WTC11 (cell line): ENCODE measurements around the gene OSM. TPM values are rescaled to one million over a fixed set of nuclear protein-coding genes. Genes with fewer than 3 reads are reported as not detected.

Source experiments
- ATAC-seq: fragments of 200-7000 bp; cut with Tn5 transposase; 2 replicates; pipeline ENCODE4 v1.10.0; 2021; ENCODE audit warnings: mild to moderate bottlenecking, moderate library complexity
- CTCF ChIA-PET: fragments of 300-600 bp; sonication (Branson Sonifier 250); formaldehyde crosslinking; loops from one replicate; lab custom pipeline; 2021; ENCODE audit warnings: antibody characterized with exemption; lab: Charles Lee
- POLR2A ChIA-PET: fragments of 350-600 bp; sonication (Branson Sonifier 250); formaldehyde crosslinking; loops from one replicate; lab custom pipeline; 2021; ENCODE audit warnings: antibody characterized with exemption; lab: Charles Lee
- DNase-seq: peaks from one replicate; pipeline ENCODE4 v3.0.0; 2021; ENCODE audit warnings: low spot score
- H3K27ac Mint-ChIP-seq: 2 replicates; pipeline ENCODE4 v1.8.0; 2021; ENCODE audit warnings: mixed read lengths
- H3K27me3 Mint-ChIP-seq: 2 replicates; pipeline ENCODE4 v1.8.0; 2021; ENCODE audit warnings: low read depth, mild to moderate bottlenecking, moderate library complexity, mixed read lengths
- H3K36me3 Mint-ChIP-seq: 2 replicates; pipeline ENCODE4 v1.8.0; 2021; ENCODE audit warnings: mixed read lengths
- H3K4me1 Mint-ChIP-seq: 2 replicates; pipeline ENCODE4 v1.8.0; 2022; ENCODE audit warnings: mixed read lengths
- H3K4me3 Mint-ChIP-seq: 2 replicates; pipeline ENCODE4 v1.8.0; 2021; ENCODE audit warnings: mild to moderate bottlenecking, moderate library complexity, mixed read lengths
- H3K9me3 Mint-ChIP-seq: 2 replicates; pipeline ENCODE4 v1.8.0; 2021; ENCODE audit warnings: mixed read lengths
- GRHL2 ChIP-seq: fragments of 250-450 bp; sonication (Bioruptor Pico); IDR thresholded peaks from 2 replicates; pipeline ENCODE4 v1.8.0; 2022; ENCODE audit warnings: mild to moderate bottlenecking, moderate library complexity; ENCODE audit not compliant: insufficient replicate concordance, severe bottlenecking
- IRF2 ChIP-seq: sonication (generic); formaldehyde crosslinking; IDR thresholded peaks from 2 replicates; pipeline ENCODE4 v1.8.0; 2022; ENCODE audit warnings: low read depth, missing genetic modification reagents, borderline replicate concordance
- MYBL2 ChIP-seq: sonication (generic); formaldehyde crosslinking; IDR thresholded peaks from 2 replicates; pipeline ENCODE4 v1.8.1; 2023; ENCODE audit warnings: mild to moderate bottlenecking, moderate library complexity, missing genetic modification reagents
- NFATC4 ChIP-seq: fragments of 250-450 bp; sonication (Bioruptor Pico); IDR thresholded peaks from 2 replicates; pipeline ENCODE4 v1.9.0; 2021; ENCODE audit warnings: mild to moderate bottlenecking
- NFE2L1 ChIP-seq: sonication (generic); formaldehyde crosslinking; IDR thresholded peaks from 2 replicates; pipeline ENCODE4 v1.8.1; 2023; ENCODE audit warnings: missing genetic modification reagents
- NR3C1 ChIP-seq: sonication (generic); formaldehyde crosslinking; conservative IDR thresholded peaks from 2 replicates; pipeline ENCODE4 v1.8.1; 2023; ENCODE audit warnings: low read depth, mild to moderate bottlenecking, missing genetic modification reagents
- OVOL2 ChIP-seq: fragments of 250-450 bp; sonication (Bioruptor Pico); IDR thresholded peaks from 2 replicates; pipeline ENCODE4 v1.9.0; 2021; ENCODE audit warnings: mild to moderate bottlenecking, borderline replicate concordance
- SP1 ChIP-seq: sonication (generic); formaldehyde crosslinking; conservative IDR thresholded peaks from 2 replicates; pipeline ENCODE4 v1.8.1; 2022; ENCODE audit warnings: missing genetic modification reagents
- TEAD4 ChIP-seq: sonication (generic); formaldehyde crosslinking; IDR thresholded peaks from 2 replicates; pipeline ENCODE4 v1.8.0; 2022; ENCODE audit warnings: mild to moderate bottlenecking, missing genetic modification reagents
- TP53 ChIP-seq: sonication (generic); formaldehyde crosslinking; IDR thresholded peaks from 2 replicates; pipeline ENCODE4 v1.8.1; 2023; ENCODE audit warnings: mild to moderate bottlenecking, missing genetic modification reagents
- ZNF138 ChIP-seq: sonication (generic); formaldehyde crosslinking; conservative IDR thresholded peaks from 2 replicates; pipeline ENCODE4 v1.8.1; 2022; ENCODE audit warnings: mild to moderate bottlenecking, moderate library complexity, missing genetic modification reagents
- ZNF396 ChIP-seq: fragments of 250-450 bp; sonication (Bioruptor Pico); IDR thresholded peaks from 2 replicates; pipeline ENCODE4 v1.8.0; 2021; ENCODE audit warnings: mild to moderate bottlenecking, moderate library complexity, borderline replicate concordance
- ZNF671 ChIP-seq: fragments of 250-450 bp; sonication (Bioruptor Pico); IDR thresholded peaks from 2 replicates; pipeline ENCODE4 v1.8.0; 2021; ENCODE audit warnings: mild to moderate bottlenecking
- total RNA-seq: library from RNA; stranded (reverse); gene quantifications from 3 replicates; pipeline ENCODE4 v1.2.3, GENCODE V29; 2021
- TF ChIP-seq, protein P1 (sequence below): sonication (generic); formaldehyde crosslinking; IDR thresholded peaks from 2 replicates; pipeline ENCODE4 v1.8.1; 2023; ENCODE audit warnings: mild to moderate bottlenecking, missing genetic modification reagents
- TF ChIP-seq, protein P2 (sequence below): sonication (generic); formaldehyde crosslinking; IDR thresholded peaks from 2 replicates; pipeline ENCODE4 v1.8.0; 2023; ENCODE audit warnings: missing genetic modification reagents
- TF ChIP-seq, protein P3 (sequence below): sonication (generic); formaldehyde crosslinking; IDR thresholded peaks from 2 replicates; pipeline ENCODE4 v1.8.0; 2022; ENCODE audit warnings: mild to moderate bottlenecking, missing genetic modification reagents
- TF ChIP-seq, protein P4 (sequence below): fragments of 250-450 bp; sonication (Bioruptor Pico); conservative IDR thresholded peaks from 2 replicates; pipeline ENCODE4 v1.9.0; 2021; ENCODE audit warnings: mild to moderate bottlenecking
- TF ChIP-seq, protein P5 (sequence below): sonication (generic); formaldehyde crosslinking; IDR thresholded peaks from 2 replicates; pipeline ENCODE4 v1.8.1; 2022; ENCODE audit warnings: mild to moderate bottlenecking, moderate library complexity, missing genetic modification reagents
- TF ChIP-seq, protein P6 (sequence below): fragments of 250-450 bp; sonication (Bioruptor Pico); IDR thresholded peaks from 2 replicates; pipeline ENCODE4 v1.8.0; 2021; ENCODE audit warnings: mild to moderate bottlenecking
- TF ChIP-seq, protein P7 (sequence below): sonication (generic); formaldehyde crosslinking; IDR thresholded peaks from 2 replicates; pipeline ENCODE4 v1.8.0; 2023; ENCODE audit warnings: mild to moderate bottlenecking, missing genetic modification reagents

OSM gene
- total RNA-seq, 1 experiment from 2014 or later, result not detected

DNA sequence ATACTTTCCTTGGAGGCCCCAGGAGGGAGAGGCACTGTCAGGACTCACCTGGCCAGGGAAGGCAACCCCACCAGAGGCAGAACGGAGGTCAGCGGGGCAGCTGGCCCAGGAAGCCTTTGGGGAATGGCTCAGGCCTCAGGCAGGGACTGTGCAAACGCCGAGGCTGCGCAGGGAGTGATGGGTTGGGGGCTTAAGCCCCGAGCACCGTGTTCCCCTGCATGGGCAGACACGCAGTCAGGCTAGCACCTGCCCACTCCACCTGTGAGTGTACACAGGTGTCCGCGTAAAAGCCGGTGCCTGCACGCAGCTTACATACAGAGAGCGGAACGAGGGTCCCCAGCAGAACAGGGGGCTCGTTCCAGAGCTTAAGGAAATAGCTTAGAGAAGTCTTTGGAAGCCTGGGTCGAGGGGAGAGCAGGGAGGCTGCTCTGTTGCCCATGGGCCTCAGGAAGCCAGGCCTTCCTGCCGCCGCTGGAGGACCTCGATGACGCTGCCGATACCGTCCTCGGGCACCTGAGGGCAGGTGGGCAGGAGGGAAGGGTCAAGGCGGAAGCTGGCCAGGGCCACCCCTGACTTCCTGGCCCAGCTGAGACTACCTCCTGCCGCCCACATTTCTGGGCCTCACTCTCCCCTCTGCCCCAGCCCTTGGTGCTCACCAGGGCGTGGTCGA is 18.7 kb upstream of the OSM start:
- H3K27me3 Mint-ChIP-seq, result peaks cover 3% of the 10 kb centered on the region

More for the DNA sequence above, 18.7 kb upstream of the OSM start:
- Mint-ChIP-seq H3K36me3 (no peaks in the 10 kb centered on the region), H3K9me3 (no peaks in the 10 kb centered on the region), H3K27ac (no peak overlapping the region), H3K4me1 (peaks cover 9% of the 10 kb centered on the region), H3K4me3 (no peak overlapping the region)
- ChIA-PET POLR2A (no interaction called here), CTCF (interaction anchor here (1.2 to 3.6 kb wide), 2 partner anchors 22 to 42 kb away, joined by 7 to 25 read pairs; partner anchors contain the start of gene TBC1D10A)
- DNase-seq, result no peak
- TF ChIP-seq, protein P1, sequence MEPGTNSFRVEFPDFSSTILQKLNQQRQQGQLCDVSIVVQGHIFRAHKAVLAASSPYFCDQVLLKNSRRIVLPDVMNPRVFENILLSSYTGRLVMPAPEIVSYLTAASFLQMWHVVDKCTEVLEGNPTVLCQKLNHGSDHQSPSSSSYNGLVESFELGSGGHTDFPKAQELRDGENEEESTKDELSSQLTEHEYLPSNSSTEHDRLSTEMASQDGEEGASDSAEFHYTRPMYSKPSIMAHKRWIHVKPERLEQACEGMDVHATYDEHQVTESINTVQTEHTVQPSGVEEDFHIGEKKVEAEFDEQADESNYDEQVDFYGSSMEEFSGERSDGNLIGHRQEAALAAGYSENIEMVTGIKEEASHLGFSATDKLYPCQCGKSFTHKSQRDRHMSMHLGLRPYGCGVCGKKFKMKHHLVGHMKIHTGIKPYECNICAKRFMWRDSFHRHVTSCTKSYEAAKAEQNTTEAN, result no peak
- TF ChIP-seq ZNF138 (CRISPR knock-in tag) (no peak), MYBL2 (CRISPR knock-in tag) (no peak), NR3C1 (no peak), TEAD4 (CRISPR knock-in tag) (no peak), OVOL2 (CRISPR knock-in tag) (no peak), NFATC4 (CRISPR knock-in tag) (no peak), ZNF671 (CRISPR knock-in tag) (no peak), TP53 (CRISPR knock-in tag) (no peak), SP1 (CRISPR knock-in tag) (no peak), GRHL2 (no peak), ZNF396 (CRISPR knock-in tag) (no peak), IRF2 (no peak), NFE2L1 (CRISPR knock-in tag) (no peak)
- TF ChIP-seq, protein P2, sequence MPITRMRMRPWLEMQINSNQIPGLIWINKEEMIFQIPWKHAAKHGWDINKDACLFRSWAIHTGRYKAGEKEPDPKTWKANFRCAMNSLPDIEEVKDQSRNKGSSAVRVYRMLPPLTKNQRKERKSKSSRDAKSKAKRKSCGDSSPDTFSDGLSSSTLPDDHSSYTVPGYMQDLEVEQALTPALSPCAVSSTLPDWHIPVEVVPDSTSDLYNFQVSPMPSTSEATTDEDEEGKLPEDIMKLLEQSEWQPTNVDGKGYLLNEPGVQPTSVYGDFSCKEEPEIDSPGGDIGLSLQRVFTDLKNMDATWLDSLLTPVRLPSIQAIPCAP (CRISPR knock-in tag), result no peak
- TF ChIP-seq, protein P3, sequence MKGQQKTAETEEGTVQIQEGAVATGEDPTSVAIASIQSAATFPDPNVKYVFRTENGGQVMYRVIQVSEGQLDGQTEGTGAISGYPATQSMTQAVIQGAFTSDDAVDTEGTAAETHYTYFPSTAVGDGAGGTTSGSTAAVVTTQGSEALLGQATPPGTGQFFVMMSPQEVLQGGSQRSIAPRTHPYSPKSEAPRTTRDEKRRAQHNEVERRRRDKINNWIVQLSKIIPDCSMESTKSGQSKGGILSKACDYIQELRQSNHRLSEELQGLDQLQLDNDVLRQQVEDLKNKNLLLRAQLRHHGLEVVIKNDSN (CRISPR knock-in tag), result no peak
- TF ChIP-seq, protein P4, sequence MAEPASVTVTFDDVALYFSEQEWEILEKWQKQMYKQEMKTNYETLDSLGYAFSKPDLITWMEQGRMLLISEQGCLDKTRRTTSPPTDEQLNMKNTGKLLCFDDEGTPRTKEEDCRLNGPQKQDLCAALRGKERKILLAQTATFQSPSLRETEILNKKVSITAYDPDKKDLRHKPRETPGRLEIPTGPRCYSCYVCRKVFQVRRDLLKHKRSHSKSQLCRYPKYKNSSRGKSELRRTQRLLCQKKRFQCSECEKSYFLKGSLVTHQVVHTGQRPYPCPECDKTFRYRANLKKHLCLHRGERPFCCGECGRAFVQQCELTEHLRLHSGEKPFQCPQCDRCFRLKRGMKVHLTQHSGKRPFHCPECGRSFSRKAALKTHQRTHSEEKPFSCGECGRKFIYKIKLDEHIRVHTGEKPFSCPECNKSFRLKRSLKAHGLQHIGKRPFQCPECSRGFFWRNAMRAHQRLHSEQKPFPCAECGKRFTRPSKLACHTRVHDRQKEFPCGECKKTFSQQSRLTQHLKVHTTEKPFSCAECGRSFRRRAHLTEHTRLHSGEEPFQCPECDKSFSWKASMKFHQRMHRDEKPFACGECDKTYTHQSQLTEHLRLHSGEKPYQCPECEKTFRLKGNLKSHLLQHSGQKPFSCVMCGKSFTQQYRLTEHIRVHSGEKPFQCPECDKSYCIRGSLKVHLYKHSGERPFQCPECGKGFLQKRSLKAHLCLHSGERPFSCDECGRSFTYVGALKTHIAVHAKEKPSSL (CRISPR knock-in tag), result no peak
- TF ChIP-seq, protein P5, sequence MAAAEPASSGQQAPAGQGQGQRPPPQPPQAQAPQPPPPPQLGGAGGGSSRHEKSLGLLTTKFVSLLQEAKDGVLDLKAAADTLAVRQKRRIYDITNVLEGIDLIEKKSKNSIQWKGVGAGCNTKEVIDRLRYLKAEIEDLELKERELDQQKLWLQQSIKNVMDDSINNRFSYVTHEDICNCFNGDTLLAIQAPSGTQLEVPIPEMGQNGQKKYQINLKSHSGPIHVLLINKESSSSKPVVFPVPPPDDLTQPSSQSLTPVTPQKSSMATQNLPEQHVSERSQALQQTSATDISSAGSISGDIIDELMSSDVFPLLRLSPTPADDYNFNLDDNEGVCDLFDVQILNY (CRISPR knock-in tag), result no peak
- TF ChIP-seq, protein P6, sequence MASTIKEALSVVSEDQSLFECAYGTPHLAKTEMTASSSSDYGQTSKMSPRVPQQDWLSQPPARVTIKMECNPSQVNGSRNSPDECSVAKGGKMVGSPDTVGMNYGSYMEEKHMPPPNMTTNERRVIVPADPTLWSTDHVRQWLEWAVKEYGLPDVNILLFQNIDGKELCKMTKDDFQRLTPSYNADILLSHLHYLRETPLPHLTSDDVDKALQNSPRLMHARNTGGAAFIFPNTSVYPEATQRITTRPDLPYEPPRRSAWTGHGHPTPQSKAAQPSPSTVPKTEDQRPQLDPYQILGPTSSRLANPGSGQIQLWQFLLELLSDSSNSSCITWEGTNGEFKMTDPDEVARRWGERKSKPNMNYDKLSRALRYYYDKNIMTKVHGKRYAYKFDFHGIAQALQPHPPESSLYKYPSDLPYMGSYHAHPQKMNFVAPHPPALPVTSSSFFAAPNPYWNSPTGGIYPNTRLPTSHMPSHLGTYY (CRISPR knock-in tag), result no peak
- TF ChIP-seq, protein P7, sequence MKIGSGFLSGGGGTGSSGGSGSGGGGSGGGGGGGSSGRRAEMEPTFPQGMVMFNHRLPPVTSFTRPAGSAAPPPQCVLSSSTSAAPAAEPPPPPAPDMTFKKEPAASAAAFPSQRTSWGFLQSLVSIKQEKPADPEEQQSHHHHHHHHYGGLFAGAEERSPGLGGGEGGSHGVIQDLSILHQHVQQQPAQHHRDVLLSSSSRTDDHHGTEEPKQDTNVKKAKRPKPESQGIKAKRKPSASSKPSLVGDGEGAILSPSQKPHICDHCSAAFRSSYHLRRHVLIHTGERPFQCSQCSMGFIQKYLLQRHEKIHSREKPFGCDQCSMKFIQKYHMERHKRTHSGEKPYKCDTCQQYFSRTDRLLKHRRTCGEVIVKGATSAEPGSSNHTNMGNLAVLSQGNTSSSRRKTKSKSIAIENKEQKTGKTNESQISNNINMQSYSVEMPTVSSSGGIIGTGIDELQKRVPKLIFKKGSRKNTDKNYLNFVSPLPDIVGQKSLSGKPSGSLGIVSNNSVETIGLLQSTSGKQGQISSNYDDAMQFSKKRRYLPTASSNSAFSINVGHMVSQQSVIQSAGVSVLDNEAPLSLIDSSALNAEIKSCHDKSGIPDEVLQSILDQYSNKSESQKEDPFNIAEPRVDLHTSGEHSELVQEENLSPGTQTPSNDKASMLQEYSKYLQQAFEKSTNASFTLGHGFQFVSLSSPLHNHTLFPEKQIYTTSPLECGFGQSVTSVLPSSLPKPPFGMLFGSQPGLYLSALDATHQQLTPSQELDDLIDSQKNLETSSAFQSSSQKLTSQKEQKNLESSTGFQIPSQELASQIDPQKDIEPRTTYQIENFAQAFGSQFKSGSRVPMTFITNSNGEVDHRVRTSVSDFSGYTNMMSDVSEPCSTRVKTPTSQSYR, result no peak
- no peak for ATAC-seq
